ENCODE results near the gene TMPRSS9.

TMPRSS9 gene

GRCh38 chr19:2380567-2380966, 20.5 kb downstream of the TMPRSS9 start:
- ChIA-PET POLR2A (no interaction called here), CTCF (interaction anchor here (0.8 to 2.2 kb wide), 2 partner anchors 12 to 257 kb away, joined by 3 to 12 read pairs; no protein-coding TSS in a partner anchor)
- no peak for DNase-seq (ENCODE audit: extremely low spot score)
- TF ChIP-seq, protein P1, sequence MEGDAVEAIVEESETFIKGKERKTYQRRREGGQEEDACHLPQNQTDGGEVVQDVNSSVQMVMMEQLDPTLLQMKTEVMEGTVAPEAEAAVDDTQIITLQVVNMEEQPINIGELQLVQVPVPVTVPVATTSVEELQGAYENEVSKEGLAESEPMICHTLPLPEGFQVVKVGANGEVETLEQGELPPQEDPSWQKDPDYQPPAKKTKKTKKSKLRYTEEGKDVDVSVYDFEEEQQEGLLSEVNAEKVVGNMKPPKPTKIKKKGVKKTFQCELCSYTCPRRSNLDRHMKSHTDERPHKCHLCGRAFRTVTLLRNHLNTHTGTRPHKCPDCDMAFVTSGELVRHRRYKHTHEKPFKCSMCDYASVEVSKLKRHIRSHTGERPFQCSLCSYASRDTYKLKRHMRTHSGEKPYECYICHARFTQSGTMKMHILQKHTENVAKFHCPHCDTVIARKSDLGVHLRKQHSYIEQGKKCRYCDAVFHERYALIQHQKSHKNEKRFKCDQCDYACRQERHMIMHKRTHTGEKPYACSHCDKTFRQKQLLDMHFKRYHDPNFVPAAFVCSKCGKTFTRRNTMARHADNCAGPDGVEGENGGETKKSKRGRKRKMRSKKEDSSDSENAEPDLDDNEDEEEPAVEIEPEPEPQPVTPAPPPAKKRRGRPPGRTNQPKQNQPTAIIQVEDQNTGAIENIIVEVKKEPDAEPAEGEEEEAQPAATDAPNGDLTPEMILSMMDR (IDR thresholded peaks at IDR 0.05; ENCODE audit: control extremely low read depth, extremely low read depth, low read depth, missing control alignments), result no peak

DNA sequence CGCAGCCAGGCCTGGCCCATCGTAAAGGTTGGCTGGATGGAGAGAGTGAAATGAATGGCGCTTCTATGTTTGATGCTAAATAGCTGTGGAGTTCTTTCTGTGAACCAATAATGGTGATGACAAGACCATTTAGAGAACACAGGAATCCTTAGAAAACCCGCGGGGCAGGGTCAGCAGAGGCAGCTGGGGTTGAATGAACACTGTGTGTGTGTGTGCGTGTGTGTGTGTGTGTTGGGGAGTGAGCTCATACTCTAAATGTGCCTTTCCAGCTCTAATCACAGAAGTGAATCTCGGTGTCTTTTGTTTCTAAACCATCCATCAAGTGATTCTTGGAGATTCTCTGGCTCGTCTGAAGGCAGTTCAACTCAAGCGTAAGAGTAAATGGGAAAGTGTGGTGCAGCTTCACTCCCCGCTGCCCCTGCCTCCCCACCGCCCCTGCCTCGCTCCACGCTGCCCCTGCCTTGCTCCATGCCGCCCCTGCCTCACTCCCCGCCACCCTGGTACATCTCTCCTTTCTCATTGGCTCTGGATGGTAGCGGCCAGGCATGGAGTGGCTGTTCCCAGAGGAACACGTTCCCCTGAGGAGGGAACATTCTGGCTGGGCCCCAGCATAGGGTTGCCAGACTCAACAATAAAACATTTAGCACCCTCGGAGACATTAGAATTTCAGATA, 21.2 kb downstream of the TMPRSS9 start:
- TF ChIP-seq, protein P1 (IDR thresholded peaks at IDR 0.05; ENCODE audit: control extremely low read depth, extremely low read depth, low read depth, missing control alignments), result no peak
- POLR2A ChIA-PET, result no interaction called here
- no peak for DNase-seq (ENCODE audit: extremely low spot score)
- CTCF ChIA-PET, result interaction anchor here (0.8 to 2.2 kb wide), 2 partner anchors 12 to 256 kb away, joined by 3 to 12 read pairs; no protein-coding TSS in a partner anchor

DNA sequence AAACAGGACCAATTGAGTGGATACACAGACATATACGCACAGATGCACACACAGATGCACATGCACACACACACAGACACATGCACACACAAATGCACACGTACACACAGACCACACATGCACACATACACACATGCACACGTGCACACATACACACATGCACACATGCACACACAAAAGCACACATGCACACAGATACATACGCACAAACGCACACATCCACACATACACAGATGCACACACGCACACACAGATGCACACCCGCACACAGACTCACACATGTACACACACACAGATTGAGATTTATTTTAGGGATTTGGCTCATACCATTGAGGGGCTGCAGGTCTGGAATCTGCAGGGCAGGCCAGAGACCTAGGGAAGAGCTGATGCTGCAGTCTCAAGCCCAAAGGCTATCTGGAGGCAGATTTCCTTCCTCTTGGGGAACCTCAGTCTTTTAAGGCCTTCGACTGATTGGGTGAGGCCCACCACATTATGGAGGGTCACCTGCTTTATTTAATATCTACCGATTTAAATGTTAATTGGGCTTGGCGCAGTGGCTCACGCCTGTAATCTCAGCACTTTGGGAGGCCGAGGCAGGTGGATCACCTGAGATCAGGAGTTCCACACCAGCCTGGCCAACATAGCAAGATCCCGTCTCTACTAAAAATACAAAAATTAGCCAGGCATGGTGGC, 22.6 kb downstream of the TMPRSS9 start:
- POLR2A ChIA-PET, result no interaction called here
- TF ChIP-seq, protein P1 (IDR thresholded peaks at IDR 0.05; ENCODE audit: control extremely low read depth, extremely low read depth, low read depth, missing control alignments), result no peak
- CTCF ChIA-PET, result interaction anchor here (1.2 to 2.1 kb wide), 2 partner anchors 9 to 10 kb away, joined by 3 to 6 read pairs; no protein-coding TSS in a partner anchor
- no peak for DNase-seq (ENCODE audit: extremely low spot score)

- CTCF ChIA-PET, result interaction anchor here (1.5 kb wide), 1 partner anchor 229 kb away, joined by 3 read pairs; no protein-coding TSS in a partner anchor
- TF ChIP-seq, protein P1 (IDR thresholded peaks at IDR 0.05; ENCODE audit: control extremely low read depth, extremely low read depth, low read depth, missing control alignments), result no peak
- peak; percentile 63 for DNase-seq (ENCODE audit: extremely low spot score)
- POLR2A ChIA-PET, result interaction anchor here (0.7 kb wide), 1 partner anchor 311 kb away, joined by 3 read pairs; no protein-coding TSS in a partner anchor
Observed at GRCh38 chr19:2385053-2385721, 25.1 kb downstream of the TMPRSS9 start.

GRCh38 chr19:2387367-2388288, 27.6 kb downstream of the TMPRSS9 start:
- DNase-seq (ENCODE audit: extremely low spot score), result no peak
- ChIA-PET CTCF (interaction anchor here (1.1 kb wide), 1 partner anchor 51 kb away, joined by 3 read pairs; no protein-coding TSS in a partner anchor), POLR2A (interaction anchor here (1.0 kb wide), 1 partner anchor 89 kb away, joined by 3 read pairs; the partner anchor contains the start of gene GADD45B)
- TF ChIP-seq, protein P1 (IDR thresholded peaks at IDR 0.05; ENCODE audit: control extremely low read depth, extremely low read depth, low read depth, missing control alignments), result no peak

Measured in GM10248 (cell line).